ENCODE measurements around the gene SLC11A1. TPM values are rescaled to one million over a fixed set of nuclear protein-coding genes. Genes with fewer than 3 reads are reported as not detected.

The SLC11A1 gene, protein sequence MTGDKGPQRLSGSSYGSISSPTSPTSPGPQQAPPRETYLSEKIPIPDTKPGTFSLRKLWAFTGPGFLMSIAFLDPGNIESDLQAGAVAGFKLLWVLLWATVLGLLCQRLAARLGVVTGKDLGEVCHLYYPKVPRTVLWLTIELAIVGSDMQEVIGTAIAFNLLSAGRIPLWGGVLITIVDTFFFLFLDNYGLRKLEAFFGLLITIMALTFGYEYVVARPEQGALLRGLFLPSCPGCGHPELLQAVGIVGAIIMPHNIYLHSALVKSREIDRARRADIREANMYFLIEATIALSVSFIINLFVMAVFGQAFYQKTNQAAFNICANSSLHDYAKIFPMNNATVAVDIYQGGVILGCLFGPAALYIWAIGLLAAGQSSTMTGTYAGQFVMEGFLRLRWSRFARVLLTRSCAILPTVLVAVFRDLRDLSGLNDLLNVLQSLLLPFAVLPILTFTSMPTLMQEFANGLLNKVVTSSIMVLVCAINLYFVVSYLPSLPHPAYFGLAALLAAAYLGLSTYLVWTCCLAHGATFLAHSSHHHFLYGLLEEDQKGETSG
- total RNA-seq, result 1 to 10 TPM in 4 of 8 experiments, under 1 TPM in 4; 0.50 to 3.1 (median 0.95) TPM

DNA sequence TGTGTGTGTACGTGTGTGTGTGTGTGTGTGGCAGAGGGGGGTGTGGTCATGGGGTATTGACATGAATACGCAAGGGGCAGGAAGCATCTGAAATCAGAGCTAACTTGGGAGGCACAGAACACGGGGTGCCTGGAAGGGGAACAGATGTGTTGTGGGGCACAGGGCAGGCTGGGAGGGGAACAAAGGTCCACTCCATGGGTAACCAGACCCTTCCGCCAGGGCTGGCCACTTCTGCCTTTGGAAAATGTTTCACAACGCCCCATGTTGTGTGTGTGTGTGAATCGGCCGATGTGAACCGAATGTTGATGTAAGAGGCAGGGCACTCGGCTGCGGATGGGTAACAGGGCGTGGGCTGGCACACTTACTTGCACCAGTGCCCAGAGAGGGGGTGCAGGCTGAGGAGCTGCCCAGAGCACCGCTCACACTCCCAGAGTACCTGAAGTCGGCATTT, at the start of gene SLC11A1:
Gene SLC11A1 (plus strand): TSS at position 358 of the 451 bp plus-strand sequence. CDS start 96 bp downstream, outside the sequence.
- WGBS, 10 experiments, result 45 to 92% (median 70%) methylated on average over 2 to 4 of the region's 13 CpGs; no CpG with 5 or more reads in 5 of the 10 experiments
- H3K4me1 ChIP-seq (replicated peaks in 1 of 2), result no peaks in the 10 kb centered on the region
- ATAC-seq (replicated peaks in 6 of 8), result no peak
- no peak within 1 kb of the TSS for H3K27ac ChIP-seq
- in situ Hi-C loops (cut with MboI; ENCODE audit: low pct_unique_long_range_greater_than_20kb in 2 of 9, low sequenced_read_pairs in 9 of 9, unreplicated experiment in 9 of 9), result loop anchor here in 7 of 9 experiments (25.0 kb wide), 1 partner anchor 95 kb away; the partner anchor contains the start of gene TMBIM1 (in 7 of the 7)
- H3K4me3 ChIP-seq, result no peak within 1 kb of the TSS

DNA sequence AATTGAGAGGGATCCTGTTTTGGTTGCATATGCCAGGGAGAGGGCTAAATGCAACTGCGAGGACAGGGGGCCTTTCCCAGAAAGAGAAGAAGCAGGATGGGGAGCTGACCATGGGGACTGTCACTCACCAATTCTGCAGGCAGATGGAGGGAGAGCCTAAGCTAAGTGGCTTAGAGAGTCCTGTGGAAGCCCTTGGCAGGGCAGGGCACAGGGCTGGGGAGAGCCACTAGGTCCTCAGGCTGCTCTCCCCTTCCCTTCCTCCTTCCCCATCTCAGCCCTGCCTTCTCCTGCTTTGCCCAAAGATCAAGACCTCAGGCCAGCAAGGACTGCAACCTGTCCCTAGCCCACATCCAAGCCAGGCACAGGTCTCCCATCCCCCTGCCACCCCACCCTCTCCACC, 49.8 kb upstream of the SLC11A1 start:
- Histone ChIP-seq H3K4me1 (replicated peaks in 1 of 2) (peaks cover 0 to 4% of the 10 kb centered on the region in 2 donors), H3K27ac (no peak overlapping the region), H3K4me3 (no peak overlapping the region)
- in situ Hi-C loops (cut with MboI; ENCODE audit: low pct_unique_long_range_greater_than_20kb in 2 of 9, low sequenced_read_pairs in 9 of 9, unreplicated experiment in 9 of 9), result no loop called here
- 80 to 100% (median 100%) methylated on average over 1 of the region's 1 CpG; no CpG with 5 or more reads in 6 of the 10 experiments for WGBS, 10 experiments
- ATAC-seq (replicated peaks in 6 of 8), result peak in 1 of 8 experiments; percentile 11

DNA sequence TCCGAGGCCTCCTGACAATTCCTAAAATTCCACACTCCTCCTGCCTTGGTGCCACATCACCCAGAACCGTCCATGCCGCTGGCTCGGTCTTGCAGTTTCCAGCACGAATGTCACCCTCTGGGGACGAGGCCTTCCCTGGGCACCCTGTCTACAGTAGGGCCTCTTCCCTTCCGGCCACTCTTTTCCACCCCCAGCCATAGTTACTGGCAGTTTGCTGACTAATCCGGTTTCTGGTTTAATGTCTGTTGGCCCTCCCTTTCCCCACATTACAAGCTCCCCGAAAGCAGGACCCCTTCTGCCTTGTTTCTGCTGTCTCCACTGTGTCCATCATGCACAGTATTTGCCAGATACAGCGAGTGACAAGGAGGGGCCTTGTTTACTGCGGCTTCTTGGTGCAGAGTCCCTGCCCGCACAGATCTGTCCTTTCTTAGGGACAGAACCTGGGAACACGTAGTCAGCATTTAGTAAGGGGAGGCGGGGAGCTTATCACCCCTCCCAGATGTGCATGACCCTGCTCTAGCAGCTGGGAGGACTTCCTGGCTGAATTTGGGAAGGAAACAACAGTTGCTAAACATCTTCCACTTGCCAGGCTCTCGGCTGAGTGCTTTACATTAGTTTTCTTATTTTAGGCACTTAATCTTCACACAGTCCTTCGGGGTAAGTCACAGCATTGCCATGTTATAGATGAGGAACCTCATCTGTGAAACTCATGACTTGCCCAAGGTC, 49.0 kb upstream of the SLC11A1 start:
- Histone ChIP-seq H3K4me3 (no peak overlapping the region), H3K27ac (no peak overlapping the region), H3K4me1 (replicated peaks in 1 of 2) (peaks cover 0 to 4% of the 10 kb centered on the region in 2 donors)
- peak in 2 of 8 experiments; percentile 4 to 10 for ATAC-seq (replicated peaks in 6 of 8)
- in situ Hi-C loops (cut with MboI; ENCODE audit: low pct_unique_long_range_greater_than_20kb in 2 of 9, low sequenced_read_pairs in 9 of 9, unreplicated experiment in 9 of 9), result no loop called here
- WGBS, 10 experiments, result 51 to 86% (median 77%) methylated on average over 1 to 9 of the region's 16 CpGs; no CpG with 5 or more reads in 4 of the 10 experiments

DNA sequence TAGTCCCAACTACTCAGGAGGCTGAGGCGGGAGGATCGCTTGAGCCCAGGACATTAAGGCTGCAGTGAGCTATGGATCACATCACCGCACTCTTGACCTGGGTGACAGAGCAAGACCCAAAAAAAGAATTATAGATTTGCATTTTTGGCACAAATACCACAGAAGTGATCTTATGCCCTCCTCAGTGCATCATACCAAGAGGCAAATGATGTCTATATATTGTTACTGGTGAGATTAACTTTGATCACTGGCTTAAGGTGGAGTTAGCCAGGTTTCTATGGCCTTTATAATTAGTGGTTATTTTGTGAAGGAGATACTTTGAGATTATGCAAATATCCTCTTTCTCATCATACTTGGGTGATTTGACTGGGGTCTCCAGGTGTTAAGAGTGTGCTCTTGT, 47.5 kb upstream of the SLC11A1 start:
- H3K4me1 ChIP-seq (replicated peaks in 1 of 2), result no peaks in the 10 kb centered on the region
- in situ Hi-C loops (cut with MboI; ENCODE audit: low pct_unique_long_range_greater_than_20kb in 2 of 9, low sequenced_read_pairs in 9 of 9, unreplicated experiment in 9 of 9), result no loop called here
- H3K4me3 ChIP-seq, result no peak overlapping the region
- no peak for ATAC-seq (replicated peaks in 6 of 8)
- 60 to 100% (median 98%) methylated on average over 1 to 3 of the region's 3 CpGs; no CpG with 5 or more reads in 2 of the 10 experiments for WGBS, 10 experiments
- no peak overlapping the region for H3K27ac ChIP-seq

DNA sequence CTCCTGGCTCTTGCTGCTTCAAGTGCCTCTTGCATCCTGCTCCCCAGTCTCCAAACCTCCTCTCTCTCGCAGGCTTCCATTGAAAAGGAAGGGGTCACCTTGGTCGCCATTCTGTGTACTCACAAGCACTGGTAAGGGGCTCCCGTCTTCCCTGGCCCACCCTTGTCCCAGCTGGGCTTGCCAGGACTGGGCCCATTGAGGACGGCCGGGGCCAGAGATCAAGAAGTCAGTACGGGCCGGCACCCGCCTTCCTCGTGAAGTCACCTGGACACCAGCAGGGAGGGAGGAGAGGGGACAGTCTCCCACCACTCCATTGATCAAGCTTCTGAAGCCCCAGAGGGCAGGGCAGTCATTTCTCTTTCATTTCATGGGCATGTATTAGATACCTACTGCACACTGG, 41.4 kb upstream of the SLC11A1 start:
- H3K4me3 ChIP-seq, result no peak overlapping the region
- ATAC-seq (replicated peaks in 6 of 8), result no peak
- WGBS, 10 experiments, result 38 to 100% (median 75%) methylated on average over 1 to 7 of the region's 9 CpGs; no CpG with 5 or more reads in 6 of the 10 experiments
- no peaks in the 10 kb centered on the region for H3K4me1 ChIP-seq (replicated peaks in 1 of 2)
- in situ Hi-C loops (cut with MboI; ENCODE audit: low pct_unique_long_range_greater_than_20kb in 2 of 9, low sequenced_read_pairs in 9 of 9, unreplicated experiment in 9 of 9), result no loop called here
- no peak overlapping the region for H3K27ac ChIP-seq

DNA sequence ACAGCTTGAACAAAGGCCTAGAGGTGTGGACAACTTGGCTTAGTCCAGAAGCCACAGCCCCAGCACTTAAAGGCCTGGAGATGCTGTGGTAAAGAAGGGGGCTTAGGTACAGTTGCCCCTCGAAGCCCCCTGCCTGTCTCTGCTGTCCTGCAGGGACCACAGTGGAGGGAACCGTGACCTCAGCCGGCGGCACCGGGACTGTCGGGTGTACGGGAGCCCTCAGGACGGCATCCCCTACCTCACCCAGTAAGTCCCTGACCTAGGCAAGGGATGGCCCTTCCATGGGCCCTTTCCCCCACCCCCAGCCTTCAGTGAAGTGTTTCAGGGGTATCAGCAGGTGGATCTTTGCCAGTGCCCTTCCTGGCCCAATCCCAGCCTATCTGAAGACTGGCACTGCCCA, 40.7 kb upstream of the SLC11A1 start:
- WGBS, 10 experiments, result no CpG with 5 or more reads among the region's 8 CpGs
- no peaks in the 10 kb centered on the region for H3K4me1 ChIP-seq (replicated peaks in 1 of 2)
- in situ Hi-C loops (cut with MboI; ENCODE audit: low pct_unique_long_range_greater_than_20kb in 2 of 9, low sequenced_read_pairs in 9 of 9, unreplicated experiment in 9 of 9), result no loop called here
- no peak overlapping the region for H3K27ac ChIP-seq
- no peak for ATAC-seq (replicated peaks in 6 of 8)
- no peak overlapping the region for H3K4me3 ChIP-seq

DNA sequence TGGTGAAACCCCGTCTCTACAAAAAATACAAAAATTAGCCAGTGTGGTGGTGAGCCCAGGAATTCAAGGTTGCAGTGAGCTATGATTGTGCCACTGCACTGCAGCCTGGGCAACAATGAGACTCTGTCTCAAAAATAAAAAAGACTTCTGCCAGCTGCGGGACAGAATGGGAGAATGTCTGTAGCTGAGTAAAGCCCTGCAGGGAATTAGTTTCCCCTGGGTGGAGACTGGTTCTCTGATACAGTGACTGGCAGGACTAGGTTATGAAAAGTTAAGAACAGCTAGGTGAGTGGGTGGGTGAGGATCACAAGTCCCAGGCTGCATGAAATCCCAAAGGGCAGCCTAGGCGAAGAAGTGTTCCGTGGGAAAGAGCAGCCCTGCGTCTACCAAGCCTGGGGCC, 39.2 kb upstream of the SLC11A1 start:
- H3K27ac ChIP-seq, result no peak overlapping the region
- ATAC-seq (replicated peaks in 6 of 8), result no peak
- H3K4me1 ChIP-seq (replicated peaks in 1 of 2), result no peaks in the 10 kb centered on the region
- 80 to 100% (median 94%) methylated on average over 1 to 3 of the region's 5 CpGs; no CpG with 5 or more reads in 6 of the 10 experiments for WGBS, 10 experiments
- in situ Hi-C loops (cut with MboI; ENCODE audit: low pct_unique_long_range_greater_than_20kb in 2 of 9, low sequenced_read_pairs in 9 of 9, unreplicated experiment in 9 of 9), result no loop called here
- H3K4me3 ChIP-seq, result no peak overlapping the region

DNA sequence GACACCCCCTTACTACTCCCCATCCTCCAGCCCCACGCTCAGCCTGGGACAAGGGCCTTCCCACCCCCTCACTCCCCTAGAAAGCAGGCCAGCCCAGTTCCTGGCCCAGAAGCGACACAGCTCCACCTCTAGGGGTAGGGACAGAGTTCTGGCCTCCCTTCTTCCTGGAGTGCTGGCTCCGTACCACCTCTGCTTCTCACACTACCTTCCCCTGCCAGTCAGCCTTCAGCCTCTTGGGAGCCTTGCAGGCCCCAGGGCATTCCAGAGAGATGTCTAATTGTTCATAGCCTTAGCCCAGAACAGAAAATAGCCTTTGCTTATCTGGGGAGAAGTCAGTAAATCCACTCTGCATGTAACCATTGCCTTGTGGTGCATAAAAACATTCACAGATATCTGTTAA, 38.5 kb upstream of the SLC11A1 start:
- H3K27ac ChIP-seq, result no peak overlapping the region
- no peaks in the 10 kb centered on the region for H3K4me1 ChIP-seq (replicated peaks in 1 of 2)
- WGBS, 10 experiments, result no CpG with 5 or more reads among the region's 3 CpGs
- peak in 4 of 8 experiments; percentile 15 to 51 (median 34) for ATAC-seq (replicated peaks in 6 of 8)
- in situ Hi-C loops (cut with MboI; ENCODE audit: low pct_unique_long_range_greater_than_20kb in 2 of 9, low sequenced_read_pairs in 9 of 9, unreplicated experiment in 9 of 9), result no loop called here
- H3K4me3 ChIP-seq, result no peak overlapping the region

DNA sequence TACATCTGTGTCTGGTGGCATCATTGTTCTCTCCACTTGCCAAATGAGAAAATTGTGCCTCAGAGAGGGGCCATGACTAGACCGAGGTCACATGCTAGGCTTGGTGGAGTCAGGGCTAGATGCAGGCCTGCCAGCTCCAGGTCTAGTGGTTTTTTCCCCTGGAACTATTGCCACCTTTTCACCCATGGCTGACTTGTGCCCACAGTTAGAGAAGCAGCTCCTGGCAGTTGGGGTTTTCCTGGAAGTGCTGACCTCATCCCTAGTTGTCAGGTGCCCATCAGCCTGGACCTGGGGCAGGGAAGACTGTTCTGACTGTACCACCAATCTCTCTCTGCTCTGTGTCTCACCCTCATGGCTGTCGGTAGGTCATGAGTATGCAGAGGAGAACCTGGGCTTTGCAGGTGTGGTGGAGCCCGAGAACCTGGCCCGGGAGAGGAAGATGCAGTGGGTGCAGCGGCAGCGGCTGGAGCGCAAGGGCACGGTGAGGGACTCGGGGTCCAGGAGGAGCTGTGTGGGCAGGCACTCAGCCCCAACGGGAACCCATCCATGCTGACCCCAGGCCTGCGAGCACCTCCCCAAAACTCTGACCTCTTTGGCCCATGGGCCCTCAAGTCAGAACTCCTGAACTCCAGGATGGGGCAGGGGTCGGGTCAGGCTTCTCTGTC, 37.9 kb upstream of the SLC11A1 start:
- Histone ChIP-seq H3K4me3 (no peak overlapping the region), H3K27ac (no peak overlapping the region), H3K4me1 (replicated peaks in 1 of 2) (no peaks in the 10 kb centered on the region)
- in situ Hi-C loops (cut with MboI; ENCODE audit: low pct_unique_long_range_greater_than_20kb in 2 of 9, low sequenced_read_pairs in 9 of 9, unreplicated experiment in 9 of 9), result no loop called here
- no peak for ATAC-seq (replicated peaks in 6 of 8)
- 80 to 100% (median 93%) methylated on average over 1 to 9 of the region's 12 CpGs; no CpG with 5 or more reads in 3 of the 10 experiments for WGBS, 10 experiments

DNA sequence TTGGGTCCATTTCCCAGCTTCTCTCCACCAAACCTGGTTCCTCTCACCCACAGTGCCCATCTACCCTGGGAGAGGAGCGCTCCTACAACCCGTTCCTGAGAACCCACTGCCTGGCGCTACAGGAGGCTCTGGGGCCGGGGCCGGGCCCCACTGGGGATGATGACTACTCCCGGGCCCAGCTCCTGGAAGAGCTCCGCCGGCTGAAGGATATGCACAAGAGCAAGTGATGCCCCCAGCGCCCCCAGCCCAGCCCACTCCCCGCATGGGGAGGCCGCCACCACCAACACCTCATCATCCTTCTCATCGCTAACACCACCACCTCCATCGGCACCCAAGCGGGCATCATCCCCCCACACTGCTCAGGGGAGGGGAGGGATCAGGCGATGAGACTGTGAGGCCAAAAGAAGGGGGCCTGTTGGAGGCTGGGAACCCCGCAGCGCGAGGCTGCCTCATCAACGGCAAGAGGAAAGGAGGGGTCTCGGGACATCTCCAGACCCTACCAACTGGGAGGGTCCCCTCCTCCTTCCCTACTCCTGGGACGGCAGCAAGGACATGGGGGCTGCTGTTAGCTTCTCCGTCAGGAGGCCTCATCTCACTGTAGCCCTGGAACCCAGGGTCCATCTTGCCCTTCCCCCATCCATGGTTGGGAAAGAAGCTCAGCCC, 37.2 kb upstream of the SLC11A1 start:
- ATAC-seq (replicated peaks in 6 of 8), result no peak
- no peak overlapping the region for H3K27ac ChIP-seq
- in situ Hi-C loops (cut with MboI; ENCODE audit: low pct_unique_long_range_greater_than_20kb in 2 of 9, low sequenced_read_pairs in 9 of 9, unreplicated experiment in 9 of 9), result no loop called here
- no peaks in the 10 kb centered on the region for H3K4me1 ChIP-seq (replicated peaks in 1 of 2)
- H3K4me3 ChIP-seq, result no peak overlapping the region
- WGBS, 10 experiments, result 80 to 100% methylated on average over 1 to 3 of the region's 22 CpGs; no CpG with 5 or more reads in 8 of the 10 experiments

DNA sequence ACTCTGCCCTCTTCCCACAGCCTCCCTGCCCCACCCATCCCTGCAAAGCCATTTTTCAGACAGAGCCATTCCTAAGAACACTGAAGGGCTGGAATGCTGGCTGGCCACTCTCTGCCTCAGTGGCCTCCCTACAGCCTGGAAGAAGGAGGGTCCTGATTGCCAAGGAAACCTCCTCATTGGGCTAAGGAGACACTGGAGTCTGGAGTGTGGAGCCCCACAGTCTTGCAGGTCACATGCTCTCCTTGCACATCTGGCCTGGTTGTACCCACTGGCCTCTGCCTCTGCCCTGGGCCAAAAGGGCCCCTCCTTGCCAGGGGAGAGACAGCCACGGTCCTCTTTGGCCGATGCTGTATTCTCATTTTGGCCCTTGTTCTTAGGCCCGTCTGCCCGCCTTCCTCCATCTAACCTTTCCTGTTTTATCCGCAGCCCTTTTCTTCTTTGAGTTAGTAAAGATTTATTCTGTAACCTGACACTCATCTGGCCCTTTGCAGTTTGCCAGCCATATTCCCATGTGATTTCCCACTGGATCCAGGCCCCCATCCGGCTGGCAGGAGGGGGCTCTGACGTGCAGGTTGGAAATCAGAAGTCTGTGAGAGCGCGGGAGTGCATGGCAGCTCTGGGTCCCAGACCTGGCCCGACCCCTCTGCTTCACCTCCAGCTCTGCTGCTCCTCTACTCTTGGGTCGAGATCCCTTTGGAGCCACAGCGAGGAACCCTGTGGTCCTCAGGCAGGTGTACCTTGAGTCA, 36.4 kb upstream of the SLC11A1 start:
- Histone ChIP-seq H3K4me1 (replicated peaks in 1 of 2) (no peaks in the 10 kb centered on the region), H3K27ac (no peak overlapping the region), H3K4me3 (no peak overlapping the region)
- ATAC-seq (replicated peaks in 6 of 8), result peak in 2 of 8 experiments; percentile 4 to 31
- in situ Hi-C loops (cut with MboI; ENCODE audit: low pct_unique_long_range_greater_than_20kb in 2 of 9, low sequenced_read_pairs in 9 of 9, unreplicated experiment in 9 of 9), result no loop called here
- 0 to 100% (median 78%) methylated on average over 1 to 6 of the region's 12 CpGs; no CpG with 5 or more reads in 4 of the 10 experiments for WGBS, 10 experiments

DNA sequence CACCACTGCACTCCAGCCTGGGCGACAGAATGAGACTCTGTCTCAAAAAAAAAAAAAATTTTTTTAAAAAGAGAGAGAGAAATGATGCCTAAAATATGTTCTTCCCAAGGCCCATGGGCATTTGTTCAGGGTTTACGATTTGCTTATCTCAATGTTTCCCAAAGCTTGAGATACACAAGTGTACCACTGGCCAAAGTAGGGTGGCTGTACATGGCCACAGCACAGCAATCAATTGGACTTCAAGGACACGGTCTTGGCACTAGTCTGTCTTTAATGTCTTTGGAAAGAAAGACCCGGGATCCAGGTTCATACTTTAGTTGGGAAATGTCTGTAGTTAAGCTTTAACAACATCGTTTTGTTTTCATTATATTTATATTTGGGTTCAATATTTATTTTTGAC, 34.9 kb upstream of the SLC11A1 start:
- WGBS, 10 experiments, result 69 to 100% (median 92%) methylated on average over 2 to 4 of the region's 5 CpGs; no CpG with 5 or more reads in 2 of the 10 experiments
- in situ Hi-C loops (cut with MboI; ENCODE audit: low pct_unique_long_range_greater_than_20kb in 2 of 9, low sequenced_read_pairs in 9 of 9, unreplicated experiment in 9 of 9), result no loop called here
- H3K4me3 ChIP-seq, result no peak overlapping the region
- ATAC-seq (replicated peaks in 6 of 8), result no peak
- no peaks in the 10 kb centered on the region for H3K4me1 ChIP-seq (replicated peaks in 1 of 2)
- no peak overlapping the region for H3K27ac ChIP-seq

Data from motor neuron (in vitro differentiated cells).